KMS-11 (cell line): ENCODE measurements around the gene LSAMP.

Experiments
- H2AFZ ChIP-seq: fragments of 200-600 bp; sonication (generic); 2 replicates; pipeline ENCODE4 v1.6.1; 2016; ENCODE audit warnings: antibody characterized with exemption, mixed run types, low read depth
- H3K27ac ChIP-seq: fragments of 200-600 bp; sonication (generic); 2 replicates; pipeline ENCODE4 v1.6.1; 2016; ENCODE audit warnings: mild to moderate bottlenecking, mixed run types
- H3K27me3 ChIP-seq: fragments of 200-600 bp; sonication (generic); 2 replicates; pipeline ENCODE4 v1.6.1; 2017; ENCODE audit warnings: mild to moderate bottlenecking, low read depth, mixed run types, moderate library complexity; ENCODE audit not compliant: insufficient read depth
- H3K36me3 ChIP-seq: fragments of 200-600 bp; sonication (generic); 2 replicates; pipeline ENCODE4 v1.6.1; 2017; ENCODE audit warnings: mild to moderate bottlenecking, mixed run types; ENCODE audit not compliant: insufficient read depth
- H3K4me1 ChIP-seq: fragments of 200-600 bp; sonication (generic); 2 replicates; pipeline ENCODE4 v1.6.1; 2016; ENCODE audit warnings: mild to moderate bottlenecking, low read depth, mixed run types; ENCODE audit not compliant: poor library complexity, severe bottlenecking
- H3K4me2 ChIP-seq: fragments of 200-600 bp; sonication (generic); 2 replicates; pipeline ENCODE4 v1.7.0; 2016; ENCODE audit warnings: mild to moderate bottlenecking, mixed run types
- H3K4me3 ChIP-seq: fragments of 200-600 bp; sonication (generic); IDR thresholded peaks from 2 replicates; pipeline ENCODE4 v1.6.1; 2017; ENCODE audit warnings: low read depth, low read length, mixed read lengths; ENCODE audit not compliant: insufficient read depth
- H3K79me2 ChIP-seq: fragments of 200-600 bp; sonication (generic); 2 replicates; pipeline ENCODE4 v1.6.1; 2016; ENCODE audit warnings: low read depth, mixed run types; ENCODE audit not compliant: insufficient read depth
- H3K9ac ChIP-seq: fragments of 200-600 bp; sonication (generic); 2 replicates; pipeline ENCODE4 v1.6.1; 2016; ENCODE audit warnings: mild to moderate bottlenecking, mixed run types
- H4K20me1 ChIP-seq: fragments of 200-600 bp; sonication (generic); 2 replicates; pipeline ENCODE4 v1.6.1; 2016; ENCODE audit warnings: mild to moderate bottlenecking, mixed run types; ENCODE audit not compliant: insufficient read depth
- TF ChIP-seq, protein P1 (sequence below): fragments of 200-600 bp; sonication (generic); conservative IDR thresholded peaks from 2 replicates; pipeline ENCODE4 v1.6.1; 2017; ENCODE audit warnings: low read depth, mild to moderate bottlenecking, antibody characterized with exemption, low read length, moderate library complexity, mixed read lengths

LSAMP gene

DNA sequence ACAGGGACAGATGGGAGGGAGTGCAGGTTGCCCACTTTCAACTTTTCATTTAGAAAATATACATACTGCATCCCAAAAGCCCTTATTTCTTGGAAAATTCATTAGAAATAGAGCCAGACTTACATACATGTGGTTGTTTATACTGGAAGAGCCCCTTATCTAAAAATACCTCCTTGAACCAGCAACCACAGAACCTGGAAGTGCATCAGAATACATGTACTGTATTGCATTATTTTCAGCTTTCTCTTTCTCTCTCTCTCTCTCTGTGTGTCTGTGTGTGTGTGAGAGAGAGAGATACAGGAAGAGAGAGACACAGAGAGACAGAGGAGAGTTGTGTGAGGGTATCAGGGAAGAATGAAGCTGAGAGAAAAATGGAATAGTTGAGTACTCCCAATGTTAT, 29.5 kb upstream of the LSAMP start:
- H3K27me3 ChIP-seq: no peaks in the 10 kb centered on the region
- H3K79me2 ChIP-seq: no peaks in the 10 kb centered on the region
- no peak overlapping the region for H3K27ac ChIP-seq
- no peak overlapping the region for H3K9ac ChIP-seq
- H2AFZ ChIP-seq: no peak overlapping the region
- no peak overlapping the region for H3K4me2 ChIP-seq
- TF ChIP-seq, protein P1, sequence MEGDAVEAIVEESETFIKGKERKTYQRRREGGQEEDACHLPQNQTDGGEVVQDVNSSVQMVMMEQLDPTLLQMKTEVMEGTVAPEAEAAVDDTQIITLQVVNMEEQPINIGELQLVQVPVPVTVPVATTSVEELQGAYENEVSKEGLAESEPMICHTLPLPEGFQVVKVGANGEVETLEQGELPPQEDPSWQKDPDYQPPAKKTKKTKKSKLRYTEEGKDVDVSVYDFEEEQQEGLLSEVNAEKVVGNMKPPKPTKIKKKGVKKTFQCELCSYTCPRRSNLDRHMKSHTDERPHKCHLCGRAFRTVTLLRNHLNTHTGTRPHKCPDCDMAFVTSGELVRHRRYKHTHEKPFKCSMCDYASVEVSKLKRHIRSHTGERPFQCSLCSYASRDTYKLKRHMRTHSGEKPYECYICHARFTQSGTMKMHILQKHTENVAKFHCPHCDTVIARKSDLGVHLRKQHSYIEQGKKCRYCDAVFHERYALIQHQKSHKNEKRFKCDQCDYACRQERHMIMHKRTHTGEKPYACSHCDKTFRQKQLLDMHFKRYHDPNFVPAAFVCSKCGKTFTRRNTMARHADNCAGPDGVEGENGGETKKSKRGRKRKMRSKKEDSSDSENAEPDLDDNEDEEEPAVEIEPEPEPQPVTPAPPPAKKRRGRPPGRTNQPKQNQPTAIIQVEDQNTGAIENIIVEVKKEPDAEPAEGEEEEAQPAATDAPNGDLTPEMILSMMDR: no peak
- no peaks in the 10 kb centered on the region for H3K4me1 ChIP-seq
- H3K4me3 ChIP-seq: no peak overlapping the region
- H3K36me3 ChIP-seq: no peaks in the 10 kb centered on the region
- no peaks in the 10 kb centered on the region for H4K20me1 ChIP-seq

DNA sequence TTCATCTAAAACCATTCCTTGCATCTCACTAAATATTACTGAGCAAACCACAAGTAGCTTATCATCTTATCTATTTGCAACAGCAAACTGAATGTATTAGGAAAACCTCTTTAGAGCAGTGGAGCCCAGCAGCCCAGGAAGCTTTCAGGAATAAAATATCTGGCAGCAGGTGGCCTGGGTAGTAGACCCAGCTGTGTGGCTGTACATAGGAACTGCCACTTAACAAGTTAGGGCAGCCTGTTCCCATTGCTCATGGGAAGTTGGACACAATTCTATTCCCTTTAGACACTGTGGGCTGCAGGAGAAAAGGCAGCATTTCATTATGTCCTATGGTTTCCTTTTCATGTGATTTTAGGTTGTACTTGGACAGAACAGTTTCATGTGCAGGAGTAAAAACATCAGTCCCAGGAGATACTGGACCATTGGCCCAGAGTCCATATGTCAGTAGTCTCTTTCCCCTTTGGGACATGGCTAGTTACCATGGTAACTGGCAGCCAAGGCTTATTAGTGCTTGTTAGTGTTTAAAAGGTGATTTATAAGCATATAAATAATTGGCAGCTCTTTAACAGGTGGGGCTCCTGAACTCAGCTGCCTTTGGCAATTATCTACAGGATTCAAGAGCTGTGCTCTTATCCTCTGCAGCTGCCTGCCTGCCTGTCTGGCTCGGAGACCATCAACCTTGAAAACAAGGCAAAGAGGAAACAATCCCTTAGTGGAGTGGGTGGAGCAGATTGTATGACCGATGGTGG, 28.9 kb upstream of the LSAMP start:
- Histone ChIP-seq H3K27me3 (no peaks in the 10 kb centered on the region), H3K9ac (no peak overlapping the region), H3K4me1 (no peaks in the 10 kb centered on the region), H4K20me1 (no peaks in the 10 kb centered on the region), H3K27ac (no peak overlapping the region), H3K79me2 (no peaks in the 10 kb centered on the region), H2AFZ (no peak overlapping the region), H3K4me2 (no peak overlapping the region), H3K36me3 (no peaks in the 10 kb centered on the region), H3K4me3 (no peak overlapping the region)
- TF ChIP-seq, protein P1: no peak

DNA sequence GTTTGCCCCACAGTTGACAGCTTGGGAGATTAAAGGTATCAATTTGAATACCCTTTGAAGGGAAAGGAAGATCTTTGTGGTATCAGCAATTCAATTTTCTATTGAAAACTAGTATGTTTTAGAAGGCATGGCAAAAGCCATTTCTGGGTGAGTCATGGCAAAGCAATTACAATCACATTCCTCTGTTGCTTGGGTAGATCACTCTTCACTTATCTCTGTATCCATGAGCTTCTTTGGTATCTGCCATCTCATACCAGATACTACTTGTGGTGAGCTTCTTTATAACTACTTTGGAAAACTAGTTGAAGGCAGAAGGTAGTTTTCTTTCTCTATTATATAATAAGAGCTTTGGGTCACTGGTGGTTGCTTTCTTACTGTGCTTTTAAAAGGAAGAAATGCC, 28.3 kb upstream of the LSAMP start:
- Histone ChIP-seq H3K27ac (no peak overlapping the region), H3K79me2 (no peaks in the 10 kb centered on the region), H3K4me2 (no peak overlapping the region), H2AFZ (no peak overlapping the region), H3K4me1 (no peaks in the 10 kb centered on the region), H3K27me3 (no peaks in the 10 kb centered on the region), H4K20me1 (no peaks in the 10 kb centered on the region), H3K36me3 (no peaks in the 10 kb centered on the region), H3K4me3 (no peak overlapping the region), H3K9ac (no peak overlapping the region)
- TF ChIP-seq, protein P1: no peak

DNA sequence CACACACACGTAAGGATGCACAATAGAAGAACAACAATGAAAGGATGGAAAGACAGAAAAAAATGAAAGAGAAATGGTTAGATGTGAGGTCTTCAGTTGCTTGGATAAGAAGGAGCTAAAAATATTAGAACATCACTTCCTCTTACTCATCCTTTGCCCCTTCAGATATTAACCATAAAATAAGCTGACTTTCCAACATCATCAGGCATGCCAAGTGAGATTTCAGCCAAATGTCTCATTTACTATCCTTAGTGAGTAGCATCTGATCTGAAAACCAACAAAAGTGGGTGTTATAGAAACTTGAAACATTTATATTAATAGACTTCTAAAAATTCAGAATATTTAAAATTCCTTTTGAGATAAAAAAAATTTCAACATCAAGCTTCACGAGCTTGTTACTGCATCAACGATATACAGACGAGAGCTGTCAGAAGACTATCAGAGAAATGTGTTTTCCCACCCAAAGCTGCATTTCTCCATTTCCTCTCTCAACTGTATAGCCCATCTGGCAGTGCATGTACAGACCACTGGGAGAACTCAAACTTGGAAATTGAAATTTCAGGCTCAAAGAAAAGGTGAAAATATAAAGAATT, 25.4 kb upstream of the LSAMP start:
- Histone ChIP-seq H3K4me3 (no peak overlapping the region), H3K79me2 (no peaks in the 10 kb centered on the region), H4K20me1 (no peaks in the 10 kb centered on the region), H3K27me3 (no peaks in the 10 kb centered on the region), H3K27ac (no peak overlapping the region), H2AFZ (no peak overlapping the region), H3K4me2 (no peak overlapping the region), H3K36me3 (no peaks in the 10 kb centered on the region), H3K4me1 (no peaks in the 10 kb centered on the region), H3K9ac (no peak overlapping the region)
- TF ChIP-seq, protein P1: no peak
